ENCODE results near the gene LAMA1. TPM values are rescaled to one million over a fixed set of nuclear protein-coding genes. Genes with fewer than 3 reads are reported as not detected.

Gene LAMA1
- total RNA-seq, 4 donors from 2014 or later = 1.1 to 4.6 (median 1.3) TPM

DNA sequence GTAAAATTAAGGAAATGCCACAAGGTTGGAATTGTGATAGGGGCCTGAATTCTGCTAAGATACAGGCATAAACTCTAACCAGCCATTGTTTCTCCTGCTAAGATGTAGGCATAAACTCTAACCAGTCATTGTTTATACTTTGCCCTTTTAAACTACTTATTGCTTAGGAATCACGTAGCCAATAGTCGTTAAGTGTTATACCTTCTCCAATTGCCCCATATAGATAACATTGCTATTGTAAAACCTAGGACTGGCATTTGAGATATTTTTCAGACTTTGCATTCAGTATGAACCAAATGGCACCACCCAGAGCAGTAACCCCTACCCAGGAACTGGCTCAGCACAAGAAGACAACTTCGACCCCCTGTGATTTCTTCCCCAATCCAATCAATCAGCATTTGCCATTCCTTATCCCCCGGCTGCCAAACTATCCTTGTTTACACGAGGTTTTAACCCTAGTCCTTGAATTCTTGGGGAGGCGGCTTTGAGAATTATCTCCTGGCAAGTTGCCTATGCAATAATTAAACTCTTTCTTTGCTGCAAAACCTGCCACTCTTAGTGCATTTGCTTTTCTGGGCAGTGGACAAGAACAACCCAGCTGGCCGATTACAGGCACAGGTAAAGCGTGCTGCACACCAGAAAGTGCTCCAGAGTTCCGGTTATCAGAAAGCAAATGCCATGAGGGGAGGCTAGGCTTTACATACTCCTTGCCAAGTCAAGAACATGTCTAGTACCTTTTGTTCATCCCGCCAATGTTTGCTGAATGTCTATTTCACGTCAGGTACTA, 167.6 kb downstream of the LAMA1 start:
- TF ChIP-seq, protein P1, sequence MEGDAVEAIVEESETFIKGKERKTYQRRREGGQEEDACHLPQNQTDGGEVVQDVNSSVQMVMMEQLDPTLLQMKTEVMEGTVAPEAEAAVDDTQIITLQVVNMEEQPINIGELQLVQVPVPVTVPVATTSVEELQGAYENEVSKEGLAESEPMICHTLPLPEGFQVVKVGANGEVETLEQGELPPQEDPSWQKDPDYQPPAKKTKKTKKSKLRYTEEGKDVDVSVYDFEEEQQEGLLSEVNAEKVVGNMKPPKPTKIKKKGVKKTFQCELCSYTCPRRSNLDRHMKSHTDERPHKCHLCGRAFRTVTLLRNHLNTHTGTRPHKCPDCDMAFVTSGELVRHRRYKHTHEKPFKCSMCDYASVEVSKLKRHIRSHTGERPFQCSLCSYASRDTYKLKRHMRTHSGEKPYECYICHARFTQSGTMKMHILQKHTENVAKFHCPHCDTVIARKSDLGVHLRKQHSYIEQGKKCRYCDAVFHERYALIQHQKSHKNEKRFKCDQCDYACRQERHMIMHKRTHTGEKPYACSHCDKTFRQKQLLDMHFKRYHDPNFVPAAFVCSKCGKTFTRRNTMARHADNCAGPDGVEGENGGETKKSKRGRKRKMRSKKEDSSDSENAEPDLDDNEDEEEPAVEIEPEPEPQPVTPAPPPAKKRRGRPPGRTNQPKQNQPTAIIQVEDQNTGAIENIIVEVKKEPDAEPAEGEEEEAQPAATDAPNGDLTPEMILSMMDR (IDR thresholded peaks at IDR 0.05; ENCODE audit: low read depth) = no peak

DNA sequence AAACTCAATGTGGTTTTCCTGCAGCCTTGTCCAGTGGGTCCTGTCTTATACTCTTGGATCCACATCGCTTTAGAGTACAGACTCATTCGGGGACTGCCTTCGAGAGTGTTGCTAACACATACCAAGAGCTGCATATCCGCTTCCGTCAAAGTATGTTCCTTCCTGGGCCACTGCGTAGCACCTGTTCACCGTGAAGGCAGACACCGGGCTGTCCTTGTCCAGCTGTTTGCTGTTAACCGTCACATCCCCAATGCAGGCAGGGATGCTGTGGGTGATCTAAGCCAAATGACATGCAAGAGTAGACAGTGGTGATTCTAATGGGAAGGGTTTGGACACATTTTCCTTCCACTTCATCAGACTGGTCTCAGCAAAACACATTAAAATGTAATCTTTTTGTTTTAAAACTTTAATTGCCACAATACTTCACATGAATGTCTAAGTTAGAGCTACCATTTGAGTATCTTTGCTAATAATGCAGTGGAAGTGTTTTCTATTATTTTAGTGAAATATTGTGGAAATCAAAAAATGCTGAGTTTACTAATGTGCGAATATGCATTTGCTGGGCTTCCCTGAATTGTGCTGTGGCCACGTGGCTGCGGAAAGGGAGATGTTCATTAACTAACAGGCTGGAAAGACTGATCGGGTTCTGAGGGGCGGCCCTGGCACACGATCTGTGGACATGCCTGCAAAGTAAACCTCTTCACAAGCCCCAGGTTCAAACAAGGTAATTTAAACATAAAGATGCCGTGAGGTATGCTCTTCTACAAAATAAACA, 169.1 kb downstream of the LAMA1 start:
- TF ChIP-seq, protein P1 (IDR thresholded peaks at IDR 0.05; ENCODE audit: low read depth) = no peak

DNA sequence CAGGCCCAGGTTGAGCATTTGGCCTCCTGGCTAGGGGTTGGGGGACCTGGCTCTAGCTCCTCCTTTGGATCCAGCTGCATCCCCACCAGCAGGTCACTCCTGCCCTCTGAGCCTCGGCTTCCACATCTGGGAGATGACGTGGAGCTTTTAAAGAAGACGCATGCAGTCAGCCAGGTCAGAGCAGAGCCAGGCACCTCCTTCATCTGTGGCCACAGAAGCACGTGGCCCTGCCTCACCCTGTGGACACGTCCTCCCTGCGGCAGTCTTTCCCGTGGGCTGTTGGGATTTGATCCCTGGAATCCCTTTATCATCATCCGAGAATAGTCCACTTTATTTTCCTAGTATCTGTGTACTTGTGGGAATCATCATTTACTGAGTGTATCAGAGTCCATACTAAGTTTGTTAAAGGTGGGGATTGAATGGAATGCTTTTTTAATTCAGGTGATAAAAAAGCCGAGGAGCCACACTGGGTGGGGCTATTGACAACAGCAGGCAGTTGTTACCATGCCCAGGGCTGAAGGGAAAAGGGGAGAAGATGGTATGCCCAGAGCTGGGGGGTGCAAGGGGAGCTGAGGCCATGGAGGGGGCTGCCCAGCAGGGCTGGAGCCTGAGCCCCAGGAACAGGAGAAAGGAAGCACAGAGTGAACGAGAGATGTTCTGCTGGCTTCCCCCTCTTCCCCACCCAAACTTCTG, 170.1 kb downstream of the LAMA1 start:
- TF ChIP-seq, protein P1 (IDR thresholded peaks at IDR 0.05; ENCODE audit: low read depth) = no peak

DNA sequence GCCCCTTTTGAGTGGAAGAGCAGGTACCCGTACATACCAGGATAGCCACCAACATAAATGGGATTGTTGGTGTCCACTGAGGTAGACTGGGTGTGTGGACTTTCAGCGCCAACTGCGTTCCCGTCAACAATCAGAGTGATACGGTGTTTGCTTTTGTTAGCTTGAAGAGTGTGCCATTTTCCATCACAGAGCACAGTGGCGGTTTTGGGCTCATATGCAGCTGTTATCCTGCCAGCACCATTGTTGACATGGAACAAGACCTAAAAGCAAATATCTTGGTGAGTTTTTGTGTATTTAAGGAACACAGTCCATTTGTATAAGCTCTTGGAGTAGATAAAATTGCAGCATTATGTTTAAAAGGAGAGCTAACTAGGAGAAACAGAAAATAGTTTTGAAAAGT, 174.5 kb downstream of the LAMA1 start:
- TF ChIP-seq, protein P1 (IDR thresholded peaks at IDR 0.05; ENCODE audit: low read depth) = no peak

DNA sequence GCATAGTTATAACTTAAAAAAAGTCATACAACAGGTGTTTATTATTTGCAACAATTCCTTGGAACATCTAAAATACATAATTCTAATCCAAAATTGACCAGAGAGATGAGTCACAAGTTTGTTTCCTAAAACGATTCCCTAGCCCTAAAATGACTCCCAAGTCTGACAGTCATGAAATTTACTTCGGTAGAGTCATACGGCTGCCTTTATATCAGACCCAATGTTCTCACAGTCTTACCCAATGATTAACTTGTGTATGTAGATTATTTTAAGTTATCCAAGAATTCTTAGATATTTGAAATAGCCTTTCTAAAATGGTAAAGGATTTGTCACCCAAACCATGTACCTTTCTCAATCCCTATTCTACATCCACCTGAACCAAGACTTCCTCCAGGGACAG, 174.9 kb downstream of the LAMA1 start:
- TF ChIP-seq, protein P1 (IDR thresholded peaks at IDR 0.05; ENCODE audit: low read depth) = no peak

DNA sequence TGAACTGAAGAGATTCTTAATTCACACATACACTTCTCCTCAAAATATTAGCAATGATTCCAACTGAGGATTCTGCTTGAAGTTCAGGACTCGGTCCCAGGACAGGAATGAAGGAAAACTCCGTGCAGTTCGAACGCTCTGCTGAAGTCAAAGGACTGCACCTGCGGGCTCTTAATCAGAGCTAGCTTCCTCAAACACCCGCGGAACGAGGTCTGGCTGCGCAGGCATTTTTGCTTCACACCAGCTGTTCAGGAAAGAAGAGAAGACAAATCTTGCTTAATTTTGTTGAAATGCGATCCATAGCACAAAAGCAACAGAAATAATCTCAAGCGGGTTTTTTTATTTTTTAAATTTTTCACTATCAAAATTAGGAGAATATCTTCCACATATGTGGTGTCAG, 175.6 kb downstream of the LAMA1 start:
- TF ChIP-seq, protein P1 (IDR thresholded peaks at IDR 0.05; ENCODE audit: low read depth) = no peak

DNA sequence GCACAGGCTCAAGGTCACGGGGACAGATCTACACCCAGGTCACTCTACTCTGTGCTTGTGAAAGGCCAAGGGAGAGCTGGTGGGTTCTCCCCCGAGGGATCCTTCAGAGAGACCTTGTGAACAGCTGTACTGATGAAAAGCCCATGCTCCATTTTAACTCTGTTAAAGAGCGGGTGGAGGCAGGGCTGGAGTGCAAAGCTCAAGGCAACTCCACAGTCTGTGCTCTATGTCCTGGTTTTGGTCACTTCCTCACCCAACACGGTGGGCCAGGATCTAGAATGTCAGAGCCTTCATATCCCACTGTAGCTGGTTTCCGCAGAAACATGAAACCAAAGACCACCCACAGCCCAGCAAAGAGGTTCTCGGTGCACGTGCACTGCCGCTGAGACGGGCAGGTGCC, 177.1 kb downstream of the LAMA1 start:
- TF ChIP-seq, protein P1 (IDR thresholded peaks at IDR 0.05; ENCODE audit: low read depth) = no peak
